ENCODE data around the gene GGNBP2.

Gene GGNBP2

DNA sequence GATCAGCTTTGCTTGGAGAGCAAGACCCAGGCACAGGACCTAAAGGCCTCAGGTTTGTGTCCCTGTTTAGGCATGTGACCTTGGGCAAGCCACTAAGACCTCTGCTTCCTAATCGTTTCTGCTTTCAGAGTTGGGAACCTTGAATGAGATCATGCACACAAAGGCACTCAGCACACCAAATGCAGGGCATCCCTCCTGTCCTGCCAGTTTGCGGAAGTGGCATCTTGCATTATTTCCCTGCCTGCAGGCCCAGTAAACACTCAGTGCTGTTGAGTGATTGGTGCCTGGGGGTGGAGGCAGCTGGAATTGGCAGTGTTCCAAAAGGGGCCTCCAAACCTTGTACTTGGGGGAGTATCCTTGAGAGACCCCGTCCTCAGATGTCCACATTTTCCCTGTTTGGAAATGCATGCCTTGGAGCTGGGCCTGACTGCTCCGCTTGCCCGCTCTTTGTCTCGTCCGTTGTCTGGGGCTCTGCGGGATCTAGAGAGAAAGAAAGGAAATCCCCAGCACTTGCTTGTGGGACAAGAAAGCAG is 85.3 kb downstream of the GGNBP2 start:
- DNase-seq (ENCODE audit: low read depth in 2 of 2) = no peak

DNA sequence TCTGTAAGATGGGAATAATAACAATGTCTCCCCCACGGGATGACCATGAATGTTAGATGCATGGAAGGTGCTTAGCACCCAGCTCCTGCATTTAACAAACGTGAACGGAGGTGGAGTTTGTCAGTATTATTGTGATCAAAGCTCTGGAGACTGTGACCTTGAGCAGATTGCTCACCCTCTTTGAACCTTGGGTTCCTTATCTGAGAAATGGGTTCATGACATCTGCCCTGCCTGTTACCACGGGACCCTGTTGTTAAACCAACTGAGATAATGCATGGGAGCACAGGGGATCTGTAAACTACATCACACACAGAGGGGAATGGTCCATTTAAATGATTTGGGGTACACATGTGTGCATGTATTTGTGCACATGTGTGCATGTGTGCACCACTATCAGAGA is 86.3 kb downstream of the GGNBP2 start:
- DNase-seq (ENCODE audit: low read depth in 2 of 2) = no peak

GRCh38 chr17:36632916-36633771 is 88.4 kb downstream of the GGNBP2 start:
- DNase-seq (ENCODE audit: low read depth in 2 of 2) = no peak

All from stimulated activated CD4-positive, alpha-beta T cell treated with anti-CD3 and anti-CD28 coated beads, Interleukin-1b, Interleukin-23, amount 100 ng/mL, for 1 hour (primary cell).